Left ventricle myocardium inferior (tissue), 1 donor: Measurements from ENCODE around the gene CCM2L. TPM values are rescaled to one million over a fixed set of nuclear protein-coding genes. Genes with fewer than 3 reads are reported as not detected.

Experiments used
- DNase-seq: peaks from one replicate; pipeline ENCODE4 v3.0.0-alpha.2; 2020
- H3K27ac ChIP-seq: fragments of 200-600 bp; replicated peaks from 2 replicates; pipeline ENCODE4 v1.8.0; 2021
- H3K27me3 ChIP-seq: fragments of 200-600 bp; 2 replicates; pipeline ENCODE4 v1.8.0; 2021; ENCODE audit warnings: low read depth
- H3K36me3 ChIP-seq: fragments of 200-600 bp; 2 replicates; pipeline ENCODE4 v1.8.0; 2021
- H3K4me1 ChIP-seq: fragments of 200-600 bp; 2 replicates; pipeline ENCODE4 v1.8.0; 2021
- H3K4me3 ChIP-seq: fragments of 200-600 bp; 2 replicates; pipeline ENCODE4 v1.8.0; 2021; ENCODE audit warnings: mild to moderate bottlenecking, moderate library complexity
- H3K9me3 ChIP-seq: fragments of 200-600 bp; replicated peaks from 2 replicates; pipeline ENCODE4 v1.8.0; 2021
- intact Hi-C: fragments of 100-400 bp; cut with micrococcal nuclease; formaldehyde crosslinking; loops from one replicate; pipeline ENCODE4 v1.11.0; 2022
- total RNA-seq: library from RNA; stranded (reverse); fragmentation: NEBNext Ultra II Directional; extraction: Animal tissue kit (Norgen Biotek cat#: 25700); gene quantifications from one replicate; pipeline ENCODE4 v1.2.1, GENCODE V29; 2021
- TF ChIP-seq, protein P1 (sequence below): fragments of 200-600 bp; IDR thresholded peaks from 2 replicates; pipeline ENCODE4 v1.8.0; 2021; ENCODE audit warnings: antibody characterized with exemption, mild to moderate bottlenecking, borderline replicate concordance
- donor health status: DM: no; HTN: yes; CAD: no; lungs with severe emphysema.

Gene CCM2L
- total RNA-seq, 1 donor from 2014 or later: 7.5 TPM

DNA sequence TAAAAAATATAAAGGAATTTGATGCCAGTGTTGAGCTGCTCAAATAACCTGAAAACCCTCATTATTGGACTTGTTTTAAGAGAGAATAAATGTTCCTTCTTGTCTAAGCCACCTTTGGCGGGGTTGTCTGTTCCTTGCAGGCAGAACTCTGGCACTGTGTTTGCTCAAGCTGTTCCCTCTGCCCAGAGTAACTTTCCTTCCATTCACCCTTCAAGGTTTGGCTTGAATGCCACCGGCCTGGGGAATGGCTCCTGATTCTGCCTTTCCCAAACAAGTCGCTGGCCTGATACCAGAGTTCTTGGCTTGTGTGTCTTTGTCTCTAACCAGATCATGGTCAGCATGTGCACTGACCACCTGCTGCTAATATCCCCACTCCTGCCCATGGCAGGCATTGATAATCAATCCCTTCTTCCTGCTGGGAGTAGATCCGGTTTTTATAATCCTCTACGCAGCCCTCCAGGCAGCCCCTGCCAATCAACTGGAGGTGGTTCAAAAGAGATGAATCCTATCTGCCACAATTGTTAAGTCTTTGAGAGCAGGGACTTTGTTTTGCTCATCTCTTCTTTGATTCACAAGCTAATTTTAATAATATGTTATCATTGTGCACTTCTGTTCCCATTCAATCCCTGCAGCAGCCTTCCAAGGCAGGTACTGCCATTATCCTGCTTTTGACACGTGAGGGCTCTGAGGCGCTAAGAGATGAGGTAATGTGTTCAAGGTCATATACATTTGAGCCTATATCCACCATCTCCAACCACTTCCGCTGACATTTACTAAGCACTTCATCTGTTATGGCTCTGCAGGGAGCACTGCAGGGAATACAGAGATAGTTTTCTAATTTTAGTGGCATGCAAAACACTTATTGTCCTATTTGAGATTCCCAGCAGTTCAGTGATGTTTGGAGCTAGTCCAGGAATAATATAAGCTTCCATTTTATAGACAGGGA lies 3.1 kb upstream of the CCM2L start:
- TF ChIP-seq, protein P1, sequence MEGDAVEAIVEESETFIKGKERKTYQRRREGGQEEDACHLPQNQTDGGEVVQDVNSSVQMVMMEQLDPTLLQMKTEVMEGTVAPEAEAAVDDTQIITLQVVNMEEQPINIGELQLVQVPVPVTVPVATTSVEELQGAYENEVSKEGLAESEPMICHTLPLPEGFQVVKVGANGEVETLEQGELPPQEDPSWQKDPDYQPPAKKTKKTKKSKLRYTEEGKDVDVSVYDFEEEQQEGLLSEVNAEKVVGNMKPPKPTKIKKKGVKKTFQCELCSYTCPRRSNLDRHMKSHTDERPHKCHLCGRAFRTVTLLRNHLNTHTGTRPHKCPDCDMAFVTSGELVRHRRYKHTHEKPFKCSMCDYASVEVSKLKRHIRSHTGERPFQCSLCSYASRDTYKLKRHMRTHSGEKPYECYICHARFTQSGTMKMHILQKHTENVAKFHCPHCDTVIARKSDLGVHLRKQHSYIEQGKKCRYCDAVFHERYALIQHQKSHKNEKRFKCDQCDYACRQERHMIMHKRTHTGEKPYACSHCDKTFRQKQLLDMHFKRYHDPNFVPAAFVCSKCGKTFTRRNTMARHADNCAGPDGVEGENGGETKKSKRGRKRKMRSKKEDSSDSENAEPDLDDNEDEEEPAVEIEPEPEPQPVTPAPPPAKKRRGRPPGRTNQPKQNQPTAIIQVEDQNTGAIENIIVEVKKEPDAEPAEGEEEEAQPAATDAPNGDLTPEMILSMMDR: no peak
- H3K4me1 ChIP-seq: peaks cover 50% of the 10 kb centered on the region
- H3K4me3 ChIP-seq: no peak overlapping the region
- intact Hi-C loops: no loop called here
- no peaks in the 10 kb centered on the region for H3K36me3 ChIP-seq
- DNase-seq: no peak
- H3K9me3 ChIP-seq: no peaks in the 10 kb centered on the region
- peaks cover 19% of the 10 kb centered on the region for H3K27me3 ChIP-seq
- peak overlapping the region; percentile 89 for H3K27ac ChIP-seq

DNA sequence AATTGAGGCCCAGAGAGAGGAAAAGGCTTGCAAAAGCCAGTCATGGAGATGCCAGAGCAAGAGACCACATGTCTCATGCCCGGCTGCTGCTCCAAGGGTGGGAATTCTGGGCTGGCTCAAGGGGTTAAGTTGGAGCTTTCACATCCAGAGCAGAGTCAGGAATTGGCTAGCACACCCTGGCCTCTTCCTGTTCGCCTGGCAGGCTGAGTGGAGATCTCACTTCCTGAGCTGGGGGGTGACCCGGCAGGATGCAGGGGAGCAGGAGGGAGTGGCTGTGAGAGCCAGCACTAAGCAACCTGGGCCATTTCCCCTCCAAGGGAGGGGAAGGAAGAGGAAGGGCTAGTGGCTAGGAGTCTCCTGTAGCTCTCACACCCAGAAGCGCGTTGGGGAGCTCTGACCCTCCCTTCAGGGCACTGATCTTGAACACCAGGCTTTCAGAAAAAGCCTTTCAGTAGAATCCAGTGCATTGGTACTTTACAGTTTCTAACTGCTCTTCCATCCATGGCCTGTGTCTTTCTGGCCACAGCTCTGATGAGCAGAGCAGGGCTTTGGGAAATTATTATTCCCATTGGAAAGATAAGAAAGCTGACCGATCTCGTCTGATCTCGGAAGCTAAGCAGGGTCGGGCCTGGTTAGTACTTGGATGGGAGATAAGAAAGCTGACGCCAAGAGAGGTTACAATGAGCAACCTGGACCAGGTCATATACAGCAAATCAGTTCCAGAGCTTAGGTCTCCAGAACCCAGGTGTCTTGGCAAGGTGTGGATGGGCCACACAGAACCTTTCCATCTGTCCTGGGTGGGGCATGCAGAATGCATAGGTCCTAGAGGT lies 2.2 kb upstream of the CCM2L start:
- peaks cover 23% of the 10 kb centered on the region for H3K27me3 ChIP-seq
- H3K9me3 ChIP-seq: no peaks in the 10 kb centered on the region
- no peaks in the 10 kb centered on the region for H3K36me3 ChIP-seq
- peak overlapping the region; percentile 20 for H3K4me3 ChIP-seq
- H3K4me1 ChIP-seq: peaks cover 53% of the 10 kb centered on the region
- H3K27ac ChIP-seq: peak overlapping the region; percentile 89
- TF ChIP-seq, protein P1: no peak
- DNase-seq: peak; percentile 58
- intact Hi-C loops: no loop called here

DNA sequence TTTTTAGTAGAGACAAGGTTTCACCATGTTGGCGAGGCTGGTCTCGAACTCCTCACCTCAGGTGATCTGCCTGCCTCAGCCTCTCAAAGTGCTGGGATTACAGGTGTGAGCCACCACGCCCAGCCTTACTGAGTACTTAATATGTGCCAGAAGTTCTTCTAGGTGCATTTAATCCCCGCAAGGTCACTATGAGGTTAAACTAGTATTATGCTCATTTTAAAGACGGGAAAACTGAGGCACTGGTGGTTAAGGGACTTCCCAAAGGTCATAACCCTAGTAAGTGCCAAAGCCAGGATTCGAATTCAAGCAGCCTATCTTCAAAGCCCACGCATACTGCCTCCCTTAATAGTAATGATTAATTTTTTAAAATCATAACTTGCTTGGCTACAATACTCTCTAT lies 674 bp upstream of the CCM2L start:
- peaks cover 32% of the 10 kb centered on the region for H3K27me3 ChIP-seq
- H3K4me3 ChIP-seq: peak overlapping the region; percentile 66
- TF ChIP-seq, protein P1: no peak
- H3K27ac ChIP-seq: peak overlapping the region; percentile 89
- DNase-seq: no peak
- intact Hi-C loops: no loop called here
- H3K36me3 ChIP-seq: no peaks in the 10 kb centered on the region
- peaks cover 62% of the 10 kb centered on the region for H3K4me1 ChIP-seq
- H3K9me3 ChIP-seq: no peaks in the 10 kb centered on the region

DNA sequence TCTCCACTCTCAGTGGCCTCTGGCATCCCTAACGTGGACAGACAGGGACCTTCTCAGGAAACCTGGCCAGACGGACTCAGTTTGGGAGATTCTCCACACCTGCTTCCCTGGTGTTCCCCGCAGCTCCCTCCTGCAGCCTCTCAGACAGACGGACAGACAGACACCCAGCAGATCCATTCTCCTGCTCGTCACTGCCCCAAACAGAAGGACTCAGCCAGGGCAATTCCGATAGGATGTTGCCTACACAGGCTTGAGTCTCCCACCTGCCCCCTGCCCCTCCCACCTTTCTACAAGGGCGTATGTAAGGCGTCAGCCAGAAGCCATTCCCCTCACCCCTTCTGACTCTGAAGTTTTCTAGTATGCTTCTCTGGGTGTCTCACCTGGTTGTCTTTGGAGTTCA lies 428 bp downstream of the CCM2L start:
- H3K36me3 ChIP-seq: no peaks in the 10 kb centered on the region
- H3K27ac ChIP-seq: peak overlapping the region; percentile 89
- TF ChIP-seq, protein P1: no peak
- H3K4me3 ChIP-seq: peak overlapping the region; percentile 66
- DNase-seq: no peak
- no peaks in the 10 kb centered on the region for H3K9me3 ChIP-seq
- peaks cover 67% of the 10 kb centered on the region for H3K4me1 ChIP-seq
- intact Hi-C loops: no loop called here
- H3K27me3 ChIP-seq: peaks cover 38% of the 10 kb centered on the region

DNA sequence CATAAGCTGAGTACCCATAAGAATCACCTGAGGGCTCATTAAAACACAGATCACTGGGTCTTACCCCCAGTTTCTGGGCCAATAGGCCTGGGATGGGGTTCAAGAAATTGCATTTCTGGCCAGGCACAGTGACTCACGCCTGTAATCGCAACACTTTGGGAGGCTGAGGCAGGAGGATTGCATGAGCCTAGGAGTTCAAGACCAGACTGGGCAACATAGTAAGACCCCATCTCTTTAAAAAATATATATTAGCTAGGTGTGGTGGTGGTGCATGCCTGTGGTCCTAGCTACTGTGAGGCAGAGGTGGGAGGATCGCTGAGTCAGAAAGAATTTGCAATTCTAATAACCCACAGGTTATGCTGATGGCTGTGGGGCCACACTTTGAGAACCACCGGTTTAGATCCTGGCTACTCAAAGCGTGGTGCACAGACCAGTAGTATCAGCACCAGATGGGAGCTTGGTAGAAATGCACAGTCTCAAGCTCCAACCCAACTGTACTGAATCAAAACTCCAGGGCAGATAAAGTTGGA lies 2.0 kb downstream of the CCM2L start:
- H3K4me1 ChIP-seq: peaks cover 57% of the 10 kb centered on the region
- H3K4me3 ChIP-seq: peak overlapping the region; percentile 66
- peaks cover 51% of the 10 kb centered on the region for H3K27me3 ChIP-seq
- intact Hi-C loops: no loop called here
- peak overlapping the region; percentile 89 for H3K27ac ChIP-seq
- H3K9me3 ChIP-seq: no peaks in the 10 kb centered on the region
- no peak for DNase-seq
- no peaks in the 10 kb centered on the region for H3K36me3 ChIP-seq
- TF ChIP-seq, protein P1: no peak
